Thymus (tissue), 11 donors: Measurements from ENCODE around the gene SPSB3. TPM values are rescaled to one million over a fixed set of nuclear protein-coding genes. Genes with fewer than 3 reads are reported as not detected.

Source experiments
- DNase-seq, 9 donors: peaks; one replicate each; pipeline ENCODE4 v3.0.0-alpha.2; 2013; ENCODE audit warnings: low spot score in 9 of 9, low read depth in 6 of 9, missing footprints in 1 of 9
- H3K27ac ChIP-seq, 2 donors: one replicate each; pipeline ENCODE4 v1.5.1; 2013; ENCODE audit warnings: control low read depth in 1 of 2, low read depth in 1 of 2, low read length in 1 of 2, mild to moderate bottlenecking in 1 of 2, moderate library complexity in 1 of 2
- H3K27me3 ChIP-seq, 2 donors: one replicate each; pipeline ENCODE4 v1.5.1; 2013; ENCODE audit warnings: low read length in 1 of 2; ENCODE audit not compliant: control insufficient read depth in 2 of 2, insufficient read depth in 1 of 2
- H3K36me3 ChIP-seq, 2 donors: one replicate each; pipeline ENCODE4 v1.5.1; 2013; ENCODE audit warnings: low read length in 1 of 2, mild to moderate bottlenecking in 1 of 2, moderate library complexity in 1 of 2; ENCODE audit not compliant: control insufficient read depth in 2 of 2, insufficient read depth in 2 of 2
- H3K4me1 ChIP-seq, 2 donors: one replicate each; pipeline ENCODE4 v1.5.1; 2013; ENCODE audit warnings: low read length in 2 of 2; ENCODE audit not compliant: control insufficient read depth in 2 of 2, insufficient read depth in 2 of 2
- H3K4me3 ChIP-seq, 2 donors: one replicate each; pipeline ENCODE4 v1.5.1; 2013; ENCODE audit warnings: low read length in 2 of 2, control low read depth in 1 of 2, mild to moderate bottlenecking in 1 of 2
- H3K9me3 ChIP-seq, 2 donors: one replicate each; pipeline ENCODE4 v1.5.1; 2013; ENCODE audit warnings: low read length in 1 of 2, mild to moderate bottlenecking in 1 of 2; ENCODE audit not compliant: control insufficient read depth in 2 of 2, insufficient read depth in 1 of 2
- WGBS: extraction: QIAGEN DNeasy Blood & Tissue Kit; methylation state at CpG from one replicate; pipeline ENCODE4 v1.1.7; 2013; 5-methylcytosine and 5-hydroxymethylcytosine counted together
- polyA plus RNA-seq: library from polyadenylated mRNA; stranded (reverse); fragments of 200-250 nt; gene quantifications from one replicate; pipeline ENCODE4 v1.2.3, GENCODE V29; 2013
- total RNA-seq: library from RNA; stranded (reverse); fragments of 120-200 nt; gene quantifications from one replicate; pipeline ENCODE4 v1.2.4, GENCODE V29; 2013
- donor health status: healthy.

SPSB3 gene
- total and polyA plus RNA-seq, 2 donors, result 68.1 to 282 TPM

- Histone ChIP-seq H3K9me3 (no peaks in the 10 kb centered on the region), H3K27me3 (no peaks in the 10 kb centered on the region), H3K27ac (no peak overlapping the region), H3K4me3 (no peak overlapping the region), H3K4me1 (no peaks in the 10 kb centered on the region), H3K36me3 (peaks cover 50 to 77% of the 10 kb centered on the region in 2 donors)
- 98% methylated on average over 29 of the region's 29 CpGs for WGBS
- DNase-seq, result no peak
These were observed 36.3 kb downstream of the SPSB3 start for GRCh38 chr16:1745900-1746692.

- WGBS, result 93% methylated on average over 25 of the region's 25 CpGs
- DNase-seq, result no peak
- no peaks in the 10 kb centered on the region for H3K9me3 ChIP-seq
- no peak overlapping the region for H3K27ac ChIP-seq
- peaks cover 53 to 80% of the 10 kb centered on the region in 2 donors for H3K36me3 ChIP-seq
- H3K27me3 ChIP-seq, result no peaks in the 10 kb centered on the region
- H3K4me3 ChIP-seq, result no peak overlapping the region
- H3K4me1 ChIP-seq, result no peaks in the 10 kb centered on the region
These were observed 37.0 kb downstream of the SPSB3 start for GRCh38 chr16:1745181-1745899.

- no peak for DNase-seq
- H3K27me3 ChIP-seq, result no peaks in the 10 kb centered on the region
- WGBS, result 97% methylated on average over 24 of the region's 24 CpGs
These were observed 38.0 kb downstream of the SPSB3 start for GRCh38 chr16:1744338-1744840.

GRCh38 chr16:1743376-1744337, 38.7 kb downstream of the SPSB3 start:
- 96% methylated on average over 32 of the region's 32 CpGs for WGBS
- no peak overlapping the region for H3K4me3 ChIP-seq
- H3K27ac ChIP-seq, result no peak overlapping the region
- DNase-seq, result no peak
- H3K9me3 ChIP-seq, result peaks cover 3 to 12% of the 10 kb centered on the region in 2 donors
- H3K27me3 ChIP-seq, result no peaks in the 10 kb centered on the region
- H3K36me3 ChIP-seq, result peaks cover 41 to 70% of the 10 kb centered on the region in 2 donors
- no peaks in the 10 kb centered on the region for H3K4me1 ChIP-seq

More at GRCh38 chr16:1744338-1744840, 38.0 kb downstream of the SPSB3 start:
- no peak overlapping the region for H3K27ac ChIP-seq
- H3K36me3 ChIP-seq, result peaks cover 48 to 78% of the 10 kb centered on the region in 2 donors
- H3K4me3 ChIP-seq, result no peak overlapping the region
- H3K9me3 ChIP-seq, result peaks cover under 1 to 5% of the 10 kb centered on the region in 2 donors
- no peaks in the 10 kb centered on the region for H3K4me1 ChIP-seq

- Histone ChIP-seq H3K9me3 (peaks cover 3 to 30% of the 10 kb centered on the region in 2 donors), H3K36me3 (peaks cover 25 to 50% of the 10 kb centered on the region in 2 donors), H3K4me3 (no peak overlapping the region), H3K27ac (no peak overlapping the region), H3K4me1 (no peaks in the 10 kb centered on the region), H3K27me3 (no peaks in the 10 kb centered on the region)
- WGBS, result 97% methylated on average over 19 of the region's 19 CpGs
- DNase-seq, result no peak
These were observed 40.7 kb downstream of the SPSB3 start for GRCh38 chr16:1741553-1742165.

- Histone ChIP-seq H3K4me1 (no peaks in the 10 kb centered on the region), H3K27ac (no peak overlapping the region), H3K36me3 (peaks cover 25 to 46% of the 10 kb centered on the region in 2 donors), H3K4me3 (no peak overlapping the region), H3K9me3 (peaks cover 3 to 35% of the 10 kb centered on the region in 2 donors), H3K27me3 (no peaks in the 10 kb centered on the region)
- 98% methylated on average over 30 of the region's 30 CpGs for WGBS
- no peak for DNase-seq
These were observed 41.4 kb downstream of the SPSB3 start for GRCh38 chr16:1740781-1741490.

- H3K27ac ChIP-seq, result no peak overlapping the region
- no peaks in the 10 kb centered on the region for H3K4me1 ChIP-seq
- H3K36me3 ChIP-seq, result peaks cover 25 to 40% of the 10 kb centered on the region in 2 donors
- WGBS, result 98% methylated on average over 33 of the region's 33 CpGs
- no peak for DNase-seq
- H3K27me3 ChIP-seq, result no peaks in the 10 kb centered on the region
- H3K9me3 ChIP-seq, result peaks cover 4 to 42% of the 10 kb centered on the region in 2 donors
- H3K4me3 ChIP-seq, result no peak overlapping the region
These were observed 42.1 kb downstream of the SPSB3 start for GRCh38 chr16:1740234-1740633.

- Histone ChIP-seq H3K27ac (no peak overlapping the region), H3K4me3 (no peak overlapping the region), H3K4me1 (no peaks in the 10 kb centered on the region), H3K36me3 (peaks cover 38 to 47% of the 10 kb centered on the region in 2 donors), H3K9me3 (peaks cover 6 to 49% of the 10 kb centered on the region in 2 donors), H3K27me3 (no peaks in the 10 kb centered on the region)
- no peak for DNase-seq
- 98% methylated on average over 22 of the region's 22 CpGs for WGBS
These were observed 47.6 kb downstream of the SPSB3 start for GRCh38 chr16:1734816-1735215.
